ENCODE measurements around the gene KRT13.

DNA sequence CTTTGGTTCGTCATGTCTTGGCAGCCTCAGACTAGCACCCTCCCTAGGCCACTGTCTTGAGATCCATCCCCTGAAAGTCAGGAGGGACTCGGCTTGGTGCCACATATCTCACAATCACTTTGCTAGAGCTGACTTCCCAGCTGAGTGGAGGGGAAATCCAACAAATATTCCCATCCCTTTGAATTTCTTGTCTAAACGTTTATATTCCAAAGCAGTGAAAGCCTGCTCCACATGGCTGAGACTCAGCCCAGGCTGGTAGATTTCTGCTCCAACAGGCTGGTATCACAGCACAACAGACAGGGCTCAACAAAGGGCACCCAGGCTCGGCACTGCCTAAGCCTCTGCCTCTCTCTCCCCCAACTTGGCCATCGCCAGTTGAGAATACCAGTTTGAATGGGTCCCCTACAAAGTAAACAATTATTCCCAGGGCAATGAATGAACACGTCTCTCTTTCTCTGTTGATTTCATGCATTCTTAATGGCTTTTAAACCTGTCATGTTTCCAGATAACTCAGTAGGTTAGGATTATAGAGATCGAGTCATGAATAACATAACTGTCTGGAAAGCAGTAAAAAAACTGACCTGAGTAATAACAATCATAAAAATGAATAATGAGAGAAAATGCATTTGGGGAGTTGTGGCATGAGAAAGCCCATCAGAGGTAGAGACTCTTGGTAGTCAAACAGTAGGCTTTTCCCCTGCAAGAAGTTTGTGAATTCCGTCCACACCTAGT is 1.0 kb downstream of the KRT13 start:
- TF ChIP-seq POLR2A (IDR thresholded peaks at IDR 0.05) (no peak), CTCF (IDR thresholded peaks at IDR 0.05) (no peak)

Data from uterus (tissue), 2 donors.